Measurements from ENCODE around the gene C3. TPM values are rescaled to one million over a fixed set of nuclear protein-coding genes. Genes with fewer than 3 reads are reported as not detected.
A peak's percentile ranks its signal among the peaks of the same experiment; 100 is the strongest.

C3 gene
- total and polyA plus RNA-seq, 10 donors, result 5.8 to 182 (median 27.5) TPM

GRCh38 chr19:6732803-6733337 is 12.4 kb upstream of the C3 start:
- no peak overlapping the region for H3K27ac ChIP-seq
- DNase-seq, result no peak
- intact Hi-C loops (cut with DNase I; ENCODE audit: low total_unique reads), result no loop called here

GRCh38 chr19:6731822-6732221 is 11.4 kb upstream of the C3 start:
- 89 to 94% (median 92%) methylated on average over 19 to 22 of the region's 22 CpGs for WGBS, 5 donors
- intact Hi-C loops (cut with DNase I; ENCODE audit: low total_unique reads), result no loop called here
- Histone ChIP-seq H3K4me1 (peaks cover 10 to 60% (median 37%) of the 10 kb centered on the region in 6 donors), H3K4me3 (no peak overlapping the region), H3K27me3 (replicated peaks in 1 of 7) (no peaks in the 10 kb centered on the region), H3K27ac (no peak overlapping the region), H3K36me3 (peaks cover 0 to 65% (median 27%) of the 10 kb centered on the region in 6 donors), H3K9me3 (no peaks in the 10 kb centered on the region)
- DNase-seq, result no peak
- TF ChIP-seq POLR2A (IDR thresholded peaks at IDR 0.05) (no peak), POLR2AphosphoS5 (IDR thresholded peaks at IDR 0.05) (no peak), CTCF (IDR thresholded peaks at IDR 0.05 in 8 of 11, conservative IDR thresholded peaks at IDR 0.05 in 3 of 11) (no peak)

More at GRCh38 chr19:6732803-6733337, 12.4 kb upstream of the C3 start:
- Histone ChIP-seq H3K36me3 (peaks cover 0 to 65% (median 27%) of the 10 kb centered on the region in 6 donors), H3K4me3 (no peak overlapping the region), H3K9me3 (no peaks in the 10 kb centered on the region), H3K27me3 (replicated peaks in 1 of 7) (no peaks in the 10 kb centered on the region), H3K4me1 (peaks cover 11 to 56% (median 37%) of the 10 kb centered on the region in 6 donors)
- 89 to 95% (median 93%) methylated on average over 21 of the region's 21 CpGs for WGBS, 5 donors
- TF ChIP-seq POLR2A (IDR thresholded peaks at IDR 0.05), result no peak
- TF ChIP-seq CTCF (IDR thresholded peaks at IDR 0.05 in 8 of 11, conservative IDR thresholded peaks at IDR 0.05 in 3 of 11), result no peak
- peak in 1 of 3 donors; percentile 23 for TF ChIP-seq POLR2AphosphoS5 (IDR thresholded peaks at IDR 0.05)

DNA sequence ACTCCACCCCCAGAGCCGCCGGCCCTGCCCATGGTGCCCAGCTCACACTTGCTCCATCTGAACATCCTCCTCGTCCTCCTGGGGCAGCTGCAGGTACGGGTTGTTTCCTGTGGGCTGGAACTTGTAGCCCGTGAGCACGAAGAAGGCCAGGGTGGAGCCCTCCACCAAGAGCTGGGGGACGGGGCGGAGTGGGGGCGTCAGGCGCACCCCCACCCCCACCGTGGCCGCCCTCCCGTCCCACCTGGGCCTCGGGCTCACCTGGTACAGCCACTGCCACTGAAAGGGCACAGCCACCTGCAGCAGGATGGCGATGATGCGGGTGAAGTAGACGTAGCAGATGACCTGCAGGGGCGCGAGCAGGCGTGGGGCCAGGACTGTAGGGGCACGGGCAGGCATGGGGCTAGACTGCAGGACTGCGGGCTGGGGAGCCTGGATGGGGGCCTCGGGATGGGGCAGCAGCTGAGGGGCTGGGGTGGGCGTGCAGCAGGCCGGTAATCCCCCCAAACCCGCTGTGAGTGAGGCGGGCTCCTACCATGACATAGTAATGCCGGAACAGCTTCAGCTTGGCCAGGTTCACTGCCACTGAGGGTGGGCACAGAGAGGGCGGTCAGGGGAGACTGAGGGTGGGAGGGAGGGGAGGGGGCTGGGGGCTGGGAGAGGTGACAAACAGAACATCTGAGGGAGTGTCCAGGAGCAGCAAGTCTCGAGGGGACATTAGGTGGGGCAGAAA is 10.7 kb upstream of the C3 start:
- peaks cover 10 to 53% (median 30%) of the 10 kb centered on the region in 6 donors for H3K4me1 ChIP-seq
- H3K27ac ChIP-seq, result no peak overlapping the region
- H3K36me3 ChIP-seq, result peaks cover 0 to 65% (median 27%) of the 10 kb centered on the region in 6 donors
- no peaks in the 10 kb centered on the region for H3K27me3 ChIP-seq (replicated peaks in 1 of 7)
- H3K4me3 ChIP-seq, result no peak overlapping the region
- no peak for DNase-seq
- no peak for TF ChIP-seq POLR2AphosphoS5 (IDR thresholded peaks at IDR 0.05)
- no peak for TF ChIP-seq POLR2A (IDR thresholded peaks at IDR 0.05)
- TF ChIP-seq CTCF (IDR thresholded peaks at IDR 0.05 in 8 of 11, conservative IDR thresholded peaks at IDR 0.05 in 3 of 11), result no peak
- intact Hi-C loops (cut with DNase I; ENCODE audit: low total_unique reads), result no loop called here
- no peaks in the 10 kb centered on the region for H3K9me3 ChIP-seq
- WGBS, 5 donors, result 93 to 96% (median 94%) methylated on average over 18 to 30 of the region's 30 CpGs

GRCh38 chr19:6730153-6730804 is 9.8 kb upstream of the C3 start:
- 84 to 91% (median 87%) methylated on average over 22 to 27 of the region's 27 CpGs for WGBS, 5 donors
- no peak for TF ChIP-seq CTCF (IDR thresholded peaks at IDR 0.05 in 8 of 11, conservative IDR thresholded peaks at IDR 0.05 in 3 of 11)
- no peak for TF ChIP-seq POLR2AphosphoS5 (IDR thresholded peaks at IDR 0.05)
- no peak for TF ChIP-seq POLR2A (IDR thresholded peaks at IDR 0.05)
- H3K36me3 ChIP-seq, result peaks cover 0 to 59% (median 27%) of the 10 kb centered on the region in 6 donors
- no peak overlapping the region for H3K4me3 ChIP-seq
- intact Hi-C loops (cut with DNase I; ENCODE audit: low total_unique reads), result no loop called here
- no peak overlapping the region for H3K27ac ChIP-seq
- DNase-seq, result no peak
- H3K27me3 ChIP-seq (replicated peaks in 1 of 7), result no peaks in the 10 kb centered on the region
- H3K4me1 ChIP-seq, result peaks cover 4 to 51% (median 24%) of the 10 kb centered on the region in 6 donors
- no peaks in the 10 kb centered on the region for H3K9me3 ChIP-seq

All from spleen (tissue), 11 donors.